PC-9 (cell line): ENCODE data around the gene OSBPL8. TPM values are rescaled to one million over a fixed set of nuclear protein-coding genes. Genes with fewer than 3 reads are reported as not detected.

Source experiments
- BruUV-seq: library from RNA; stranded (reverse); fragments of 400-500 nt; replicated peaks from 2 replicates; lab custom pipeline; 2021; lab: Mats Ljungman, UMichigan
- CTCF ChIA-PET: fragments of 300-600 bp; sonication (Branson Sonifier 250); formaldehyde crosslinking; loops from one replicate; lab custom pipeline; 2022; ENCODE audit warnings: antibody characterized with exemption; lab: Charles Lee
- POLR2A ChIA-PET: fragments of 300-600 bp; sonication (Branson Sonifier 250); formaldehyde crosslinking; loops from one replicate; lab custom pipeline; 2022; ENCODE audit warnings: antibody characterized with exemption; ENCODE audit not compliant: unreplicated experiment; lab: Charles Lee
- DNase-seq, 2 experiments: peaks; one replicate each; pipeline versions ENCODE4 v3.0.0 to v3.0.0-alpha.2; 2015 to 2022; ENCODE audit warnings: mixed read lengths in 1 of 2
- H2AFZ ChIP-seq: fragments of 200-600 bp; sonication (generic); 2 replicates; pipeline ENCODE4 v1.8.1; 2017; ENCODE audit warnings: antibody characterized with exemption
- H3F3A ChIP-seq: fragments of 200-600 bp; sonication (generic); 2 replicates; pipeline ENCODE4 v1.8.1; 2017; ENCODE audit warnings: antibody characterized with exemption, mild to moderate bottlenecking, low read depth; ENCODE audit not compliant: insufficient read depth
- H3K27ac ChIP-seq: fragments of 200-600 bp; sonication (generic); 2 replicates; pipeline ENCODE4 v1.6.1; 2016; ENCODE audit warnings: mixed run types
- H3K27me3 ChIP-seq: fragments of 200-600 bp; sonication (generic); 2 replicates; pipeline ENCODE4 v1.6.1; 2016; ENCODE audit warnings: low read depth, mixed run types; ENCODE audit not compliant: insufficient read depth
- H3K36me3 ChIP-seq: fragments of 200-600 bp; sonication (generic); 2 replicates; pipeline ENCODE4 v1.6.1; 2016; ENCODE audit warnings: low read depth, mixed run types
- H3K4me1 ChIP-seq: fragments of 200-600 bp; sonication (generic); replicated peaks from 2 replicates; pipeline ENCODE4 v1.6.1; 2016; ENCODE audit warnings: mixed run types; ENCODE audit not compliant: insufficient read depth
- H3K4me2 ChIP-seq: fragments of 200-600 bp; sonication (generic); 2 replicates; pipeline ENCODE4 v1.6.1; 2017; ENCODE audit warnings: mixed run types
- H3K4me3 ChIP-seq: fragments of 200-600 bp; sonication (generic); 2 replicates; pipeline ENCODE4 v1.6.1; 2016; ENCODE audit warnings: mixed run types
- H3K79me2 ChIP-seq: fragments of 200-600 bp; sonication (generic); 2 replicates; pipeline ENCODE4 v1.6.1; 2017; ENCODE audit warnings: low read depth, mixed run types
- H3K9me2 ChIP-seq: fragments of 200-600 bp; sonication (generic); 2 replicates; pipeline ENCODE4 v1.8.1; 2017; ENCODE audit warnings: mild to moderate bottlenecking; ENCODE audit not compliant: insufficient read depth
- H3K9me3 ChIP-seq: fragments of 200-600 bp; sonication (generic); 2 replicates; pipeline ENCODE4 v1.8.1; 2016; ENCODE audit warnings: low read depth; ENCODE audit not compliant: insufficient read depth
- H4K20me1 ChIP-seq: fragments of 200-600 bp; sonication (generic); 2 replicates; pipeline ENCODE4 v1.8.1; 2017; ENCODE audit not compliant: insufficient read depth
- CTCF ChIP-seq: fragments of 200-600 bp; sonication (generic); conservative IDR thresholded peaks from 2 replicates; pipeline ENCODE4 v1.6.1; 2017; ENCODE audit warnings: mixed run types, antibody characterized with exemption, mild to moderate bottlenecking, moderate library complexity
- EZH2 ChIP-seq: fragments of 200-600 bp; sonication (generic); IDR thresholded peaks from 2 replicates; pipeline ENCODE4 v1.8.0; 2017; ENCODE audit warnings: antibody characterized with exemption, low read depth
- intact Hi-C: fragments of 100-400 bp; cut with micrococcal nuclease; formaldehyde crosslinking; loops from one replicate; pipeline ENCODE4 v1.10.0; 2022; ENCODE audit not compliant: unreplicated experiment
- total RNA-seq: library from RNA; stranded (reverse); gene quantifications from 2 replicates; pipeline ENCODE4 v1.2.3, GENCODE V29; 2021

Gene OSBPL8
- total RNA-seq, 1 experiment from 2014 or later: 53.2 TPM

- peak; percentile 79 to 84 for DNase-seq
- TSS peak; percentile 98 for BruUV-seq
- H3K27me3 ChIP-seq: no peaks in the 10 kb centered on the region
- peak within 1 kb of the TSS; percentile 95 for H3K4me2 ChIP-seq
- TF ChIP-seq EZH2 (no peak), CTCF (peak; percentile 47)
- H3K79me2 ChIP-seq: peaks cover 19% of the 10 kb centered on the region
- intact Hi-C loops: loop anchor here (1.0 to 10.0 kb wide), 6 partner anchors 107 to 836 kb away; partner anchors contain the start of genes KRR1 and PHLDA1
- no peaks in the 10 kb centered on the region for H3K9me2 ChIP-seq
- H3K4me3 ChIP-seq: peak within 1 kb of the TSS; percentile 88
- peak within 1 kb of the TSS; percentile 93 for H2AFZ ChIP-seq
- POLR2A ChIA-PET: no interaction called here
- H3K27ac ChIP-seq: peak within 1 kb of the TSS; percentile 60
- 0 out of 2 replicates have a peak, but pooled peaks cover 5% of the 10 kb centered on the region for H3K36me3 ChIP-seq
- H3F3A ChIP-seq: 0 out of 2 replicates have a peak, but pooled peaks cover 4% of the 10 kb centered on the region
- H4K20me1 ChIP-seq: no peaks in the 10 kb centered on the region
- H3K4me1 ChIP-seq: peaks cover 14% of the 10 kb centered on the region
- CTCF ChIA-PET: interaction anchor here (0.6 to 1.1 kb wide), 2 partner anchors 212 to 291 kb away, joined by 3 to 4 read pairs; no protein-coding TSS in a partner anchor
- no peaks in the 10 kb centered on the region for H3K9me3 ChIP-seq
Measured at GRCh38 chr12:76348079-76348901, 211.3 kb downstream of the OSBPL8 start, which contains the start of gene BBS10. Gene BBS10, minus strand, starts transcription at chr12:76348415. Its CDS starts 57 bp downstream, at chr12:76348358.

GRCh38 chr12:76346798-76347420 lies 212.7 kb downstream of the OSBPL8 start:
- Histone ChIP-seq H3K9me3 (no peaks in the 10 kb centered on the region), H4K20me1 (no peaks in the 10 kb centered on the region), H3K4me3 (peak overlapping the region; percentile 88), H3K9me2 (no peaks in the 10 kb centered on the region), H3K4me1 (peaks cover 14% of the 10 kb centered on the region), H3K4me2 (peak overlapping the region; percentile 95), H3K27ac (peak overlapping the region; percentile 60; the same call in 1 of the 2 replicates), H2AFZ (peak overlapping the region; percentile 93; the same call in 1 of the 2 replicates), H3F3A (0 out of 2 replicates have a peak, but pooled peaks cover 4% of the 10 kb centered on the region), H3K36me3 (0 out of 2 replicates have a peak, but pooled peaks cover 5% of the 10 kb centered on the region), H3K27me3 (no peaks in the 10 kb centered on the region), H3K79me2 (peaks cover 19% of the 10 kb centered on the region)
- intact Hi-C loops: loop anchor here (1.0 to 10.0 kb wide), 8 partner anchors 54 to 835 kb away; partner anchors contain the start of genes KRR1, NAP1L1 and PHLDA1
- ChIA-PET POLR2A (no interaction called here), CTCF (interaction anchor here (0.5 to 1.2 kb wide), 5 partner anchors 244 to 314 kb away, joined by 3 to 4 read pairs (median 3); no protein-coding TSS in a partner anchor)
- no TSS peak for BruUV-seq
- peak in 1 of 2 experiments; percentile 24 for DNase-seq
- TF ChIP-seq CTCF: peak; percentile 57
- TF ChIP-seq EZH2: no peak

GRCh38 chr12:76346236-76346635 lies 213.3 kb downstream of the OSBPL8 start:
- no peaks in the 10 kb centered on the region for H3K9me3 ChIP-seq
- no peak for DNase-seq
- peak overlapping the region; percentile 88; the same call in 1 of the 2 replicates for H3K4me3 ChIP-seq
- no peak overlapping the region for H2AFZ ChIP-seq
- POLR2A ChIA-PET: no interaction called here
- no peaks in the 10 kb centered on the region for H4K20me1 ChIP-seq
- no peak overlapping the region for H3K27ac ChIP-seq
- no peaks in the 10 kb centered on the region for H3K27me3 ChIP-seq
- CTCF ChIA-PET: interaction anchor here (0.6 kb wide), 1 partner anchor 1543 kb away, joined by 5 read pairs; no protein-coding TSS in a partner anchor
- H3K4me2 ChIP-seq: peak overlapping the region; percentile 95; the same call in 1 of the 2 replicates
- 0 out of 2 replicates have a peak, but pooled peaks cover 4% of the 10 kb centered on the region for H3F3A ChIP-seq
- peaks cover 14% of the 10 kb centered on the region for H3K4me1 ChIP-seq
- 0 out of 2 replicates have a peak, but pooled peaks cover 5% of the 10 kb centered on the region for H3K36me3 ChIP-seq
- BruUV-seq: no TSS peak
- no peak for TF ChIP-seq EZH2
- no peak for TF ChIP-seq CTCF
- intact Hi-C loops: loop anchor here (2.0 to 10.0 kb wide), 7 partner anchors 53 to 834 kb away; partner anchors contain the start of genes KRR1 and PHLDA1
- H3K9me2 ChIP-seq: no peaks in the 10 kb centered on the region
- peaks cover 19% of the 10 kb centered on the region for H3K79me2 ChIP-seq
